Cardiac fibroblast (primary cell): ENCODE measurements around the gene SYNPO.

Experiments
- DNase-seq, 2 donors: peaks; one replicate each; pipeline versions ENCODE4 v3.0.0 to v3.0.0-alpha.2; 2010; ENCODE audit warnings: low read depth in 2 of 2
- H3K4me3 ChIP-seq, 2 donors: replicated peaks in 1 of 2; 1 replicate in 1 of 2; 2 replicates in 1 of 2; pipeline ENCODE4 v1.5.1; 2011; ENCODE audit warnings: low read depth in 2 of 2, low read length in 2 of 2, mild to moderate bottlenecking in 2 of 2, moderate library complexity in 1 of 2
- TF ChIP-seq, protein P1 (sequence below): IDR thresholded peaks from one replicate; pipeline ENCODE4 v1.5.1; 2011; ENCODE audit warnings: low read depth, mild to moderate bottlenecking, low read length, inconsistent platforms

SYNPO gene

DNA sequence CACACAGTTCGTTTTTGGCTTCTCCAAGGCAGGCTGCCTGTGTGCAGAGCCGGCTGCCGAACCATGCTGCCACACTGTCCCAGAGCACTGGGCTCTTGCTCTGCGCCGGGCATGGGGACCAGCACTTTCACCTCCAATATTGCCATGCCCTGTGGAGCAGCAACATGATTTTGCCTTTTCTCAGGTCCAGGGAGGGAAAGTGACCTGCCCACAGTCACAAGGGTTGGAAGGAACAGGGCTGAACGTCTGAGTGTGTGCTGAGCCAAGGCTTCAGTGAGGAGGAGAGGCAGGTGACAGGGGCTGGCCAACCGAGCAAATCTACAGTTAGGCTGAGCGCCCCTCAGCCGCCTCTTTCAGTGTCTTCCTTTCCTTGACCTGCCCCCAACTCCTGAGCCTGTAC, 34.0 kb upstream of the SYNPO start:
- TF ChIP-seq, protein P1, sequence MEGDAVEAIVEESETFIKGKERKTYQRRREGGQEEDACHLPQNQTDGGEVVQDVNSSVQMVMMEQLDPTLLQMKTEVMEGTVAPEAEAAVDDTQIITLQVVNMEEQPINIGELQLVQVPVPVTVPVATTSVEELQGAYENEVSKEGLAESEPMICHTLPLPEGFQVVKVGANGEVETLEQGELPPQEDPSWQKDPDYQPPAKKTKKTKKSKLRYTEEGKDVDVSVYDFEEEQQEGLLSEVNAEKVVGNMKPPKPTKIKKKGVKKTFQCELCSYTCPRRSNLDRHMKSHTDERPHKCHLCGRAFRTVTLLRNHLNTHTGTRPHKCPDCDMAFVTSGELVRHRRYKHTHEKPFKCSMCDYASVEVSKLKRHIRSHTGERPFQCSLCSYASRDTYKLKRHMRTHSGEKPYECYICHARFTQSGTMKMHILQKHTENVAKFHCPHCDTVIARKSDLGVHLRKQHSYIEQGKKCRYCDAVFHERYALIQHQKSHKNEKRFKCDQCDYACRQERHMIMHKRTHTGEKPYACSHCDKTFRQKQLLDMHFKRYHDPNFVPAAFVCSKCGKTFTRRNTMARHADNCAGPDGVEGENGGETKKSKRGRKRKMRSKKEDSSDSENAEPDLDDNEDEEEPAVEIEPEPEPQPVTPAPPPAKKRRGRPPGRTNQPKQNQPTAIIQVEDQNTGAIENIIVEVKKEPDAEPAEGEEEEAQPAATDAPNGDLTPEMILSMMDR, result no peak
- no peak for DNase-seq
- H3K4me3 ChIP-seq, result no peak overlapping the region

DNA sequence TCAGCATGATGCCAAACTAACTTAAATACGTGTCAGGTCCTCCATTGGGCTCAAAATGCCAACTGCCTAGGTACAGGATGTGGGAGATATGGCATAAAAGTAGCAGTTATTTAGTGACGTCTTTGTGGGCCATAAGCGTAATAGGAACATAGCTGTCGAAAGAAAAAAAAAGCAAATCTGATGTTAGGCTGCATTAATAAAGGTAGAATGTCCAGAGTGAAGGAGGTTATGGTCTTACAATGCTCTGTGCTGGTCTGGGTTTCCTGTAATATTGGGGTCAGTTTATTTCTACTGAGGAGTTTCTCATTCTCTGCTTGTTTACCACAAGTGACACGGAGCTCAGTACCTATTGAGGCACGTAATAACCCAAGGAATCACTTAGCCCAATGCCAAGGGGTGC, 33.4 kb upstream of the SYNPO start:
- no peak for DNase-seq
- TF ChIP-seq, protein P1, result no peak
- no peak overlapping the region for H3K4me3 ChIP-seq

DNA sequence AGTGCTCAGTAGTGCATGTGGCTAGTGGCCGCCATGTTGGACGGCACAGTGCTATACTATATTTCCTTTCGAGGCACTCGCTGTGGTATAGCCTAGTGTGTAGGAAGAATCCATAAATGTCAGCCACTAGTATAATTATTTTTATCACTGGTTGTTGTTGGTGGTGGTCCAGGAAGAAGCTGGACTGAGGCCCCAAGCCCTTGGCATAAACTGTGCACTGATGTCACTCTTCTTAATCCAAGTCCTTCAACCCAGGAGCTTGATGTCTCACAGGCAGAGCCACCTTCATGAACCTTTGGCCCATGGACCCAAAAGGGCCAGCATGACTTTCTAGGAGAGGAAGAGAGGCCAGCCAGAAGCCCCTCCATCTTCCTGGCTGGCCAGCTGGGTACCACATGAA, 32.5 kb upstream of the SYNPO start:
- no peak for DNase-seq
- no peak overlapping the region for H3K4me3 ChIP-seq
- TF ChIP-seq, protein P1, result no peak

DNA sequence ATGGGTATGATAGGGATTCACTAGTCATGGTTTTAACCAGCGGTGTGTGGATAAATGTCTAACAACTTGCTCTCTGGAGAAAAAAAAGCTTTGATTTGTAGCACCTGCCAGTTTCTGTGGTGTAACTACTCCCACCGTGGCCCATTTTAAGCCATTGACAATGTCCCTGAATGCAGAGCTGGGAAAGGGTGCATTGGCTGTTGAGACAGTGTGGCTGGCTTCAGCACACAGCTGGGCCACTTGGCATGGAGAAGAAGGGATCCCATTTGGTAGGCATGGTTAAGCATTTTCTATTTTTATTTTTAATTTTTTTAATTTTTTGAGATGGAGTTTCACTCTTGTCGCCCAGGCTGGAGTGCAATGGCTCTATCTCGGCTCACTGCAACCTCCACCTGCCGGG, 31.5 kb upstream of the SYNPO start:
- TF ChIP-seq, protein P1, result no peak
- DNase-seq, result no peak
- H3K4me3 ChIP-seq, result no peak overlapping the region

DNA sequence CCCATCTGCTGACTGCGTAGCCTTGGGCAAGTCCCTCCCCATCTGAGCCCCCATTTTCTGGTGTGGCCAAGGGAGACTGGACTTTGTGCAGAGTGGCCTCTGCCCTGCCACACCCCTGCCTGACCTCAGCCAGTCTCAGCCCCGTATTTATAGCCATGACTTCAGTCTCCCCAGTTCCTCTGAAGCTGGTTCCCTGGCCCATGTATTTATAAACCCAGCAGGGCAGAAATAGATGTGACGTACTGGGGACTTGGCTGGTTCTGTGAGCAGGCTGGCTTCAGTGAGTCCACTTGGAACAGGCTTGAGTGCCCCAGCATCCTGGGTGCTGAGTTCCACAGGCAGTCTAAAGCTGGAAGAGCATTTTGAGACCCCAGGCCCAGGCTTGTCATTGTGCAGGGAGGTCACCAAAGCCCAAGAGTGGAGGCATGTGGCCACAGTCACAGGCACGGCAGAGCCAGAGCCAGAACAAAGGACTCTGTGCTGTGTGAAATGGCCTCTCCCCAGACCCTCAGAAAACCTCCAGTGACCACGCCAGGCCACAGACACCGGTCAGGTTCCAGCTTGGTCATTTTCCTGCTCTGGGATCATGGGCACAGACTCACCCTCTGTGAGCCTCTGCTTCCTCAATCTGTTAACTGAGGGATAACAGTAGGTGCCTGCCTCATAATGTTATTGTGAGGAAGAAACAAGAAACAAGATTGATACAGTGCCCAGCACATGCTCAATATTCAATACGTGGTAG, 30.4 kb upstream of the SYNPO start:
- DNase-seq, result no peak
- no peak overlapping the region for H3K4me3 ChIP-seq
- TF ChIP-seq, protein P1, result no peak

DNA sequence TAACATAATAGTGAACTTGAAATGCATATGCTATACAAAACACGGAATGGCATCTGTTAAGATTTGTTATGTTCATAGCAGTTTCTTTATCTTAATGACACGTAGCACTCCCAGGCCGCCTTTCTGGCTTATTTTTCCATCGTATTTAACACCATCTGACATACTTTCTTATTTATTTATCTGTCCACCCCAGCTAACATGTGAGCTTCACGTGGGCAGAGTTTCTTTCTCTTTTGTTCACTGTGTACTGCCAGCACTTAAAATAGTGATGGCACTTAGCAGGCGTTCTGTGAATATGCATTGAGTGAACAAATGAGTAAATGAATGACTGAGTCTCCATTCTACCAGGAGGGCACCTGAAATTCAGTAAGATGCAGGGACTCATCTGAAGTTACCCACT, 29.4 kb upstream of the SYNPO start:
- no peak for DNase-seq
- TF ChIP-seq, protein P1, result no peak
- no peak overlapping the region for H3K4me3 ChIP-seq

DNA sequence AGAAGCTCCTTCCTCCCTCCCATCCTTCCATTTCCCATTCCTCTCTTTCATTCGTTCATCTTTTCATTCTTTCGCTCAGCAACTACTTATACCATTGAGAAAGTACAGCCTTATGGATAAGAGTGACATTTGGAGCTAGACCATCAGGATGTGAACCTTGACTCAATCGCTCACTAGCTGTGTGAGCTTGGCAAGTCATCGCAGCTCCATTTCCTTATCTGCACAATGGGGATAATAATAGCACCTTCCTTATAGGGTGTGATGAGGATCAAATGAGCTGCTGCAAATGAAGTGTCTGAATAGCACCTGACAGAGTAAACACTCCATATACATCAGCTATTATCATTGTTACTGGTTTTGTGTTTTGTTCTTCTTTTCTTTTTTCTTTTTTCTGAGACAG, 28.1 kb upstream of the SYNPO start:
- no peak for DNase-seq
- TF ChIP-seq, protein P1, result no peak
- no peak overlapping the region for H3K4me3 ChIP-seq
